Cardiac muscle cell (in vitro differentiated cells and primary cell): ENCODE results near the gene NUBP2. TPM values are rescaled to one million over a fixed set of nuclear protein-coding genes. Genes with fewer than 3 reads are reported as not detected.

Source experiments
- DNase-seq, 2 donors: peaks; one replicate each; pipeline versions ENCODE4 v3.0.0 to v3.0.0-alpha.2; 2010 to 2017; ENCODE audit warnings: low read depth in 1 of 2, low spot score in 1 of 2
- H3K27ac ChIP-seq: fragments of 200-600 bp; sonication (generic); 2 replicates; pipeline ENCODE4 v1.5.1; 2016
- H3K27me3 ChIP-seq: fragments of 200-600 bp; sonication (generic); 2 replicates; pipeline ENCODE4 v1.6.0; 2016; ENCODE audit warnings: control low read depth
- H3K36me3 ChIP-seq: fragments of 200-600 bp; sonication (generic); 2 replicates; pipeline ENCODE4 v1.5.1; 2016; ENCODE audit warnings: control low read depth
- H3K4me1 ChIP-seq: fragments of 200-600 bp; sonication (generic); 2 replicates; pipeline ENCODE4 v1.8.1; 2017; ENCODE audit warnings: low read depth, mild to moderate bottlenecking, mixed run types
- H3K4me3 ChIP-seq: fragments of 200-600 bp; sonication (generic); 2 replicates; pipeline ENCODE4 v1.5.1; 2016; ENCODE audit warnings: mild to moderate bottlenecking
- H3K9me3 ChIP-seq: fragments of 200-600 bp; sonication (generic); 2 replicates; pipeline ENCODE4 v1.5.1; 2017; ENCODE audit warnings: low read depth, mild to moderate bottlenecking, control low read depth
- polyA plus RNA-seq: library from polyadenylated mRNA; unstranded; fragments of >200 nt; fragmentation: Nextera tagmentation; extraction: Ambion mirVana; gene quantifications from 2 replicates; pipeline ENCODE4 v1.2.1, GENCODE V29; 2016
- total RNA-seq: library from RNA; depleted of rRNA; stranded (reverse); fragments of >200 nt; gene quantifications from 2 replicates; pipeline ENCODE4 v1.2.3, GENCODE V29; 2016
- TF ChIP-seq, protein P1 (sequence below): IDR thresholded peaks from 2 replicates; pipeline ENCODE4 v1.5.1; 2012; ENCODE audit warnings: low read depth, mild to moderate bottlenecking, low read length

Gene NUBP2
- total and polyA plus RNA-seq, 2 experiments from 2014 or later, result 138 to 151 TPM

DNA sequence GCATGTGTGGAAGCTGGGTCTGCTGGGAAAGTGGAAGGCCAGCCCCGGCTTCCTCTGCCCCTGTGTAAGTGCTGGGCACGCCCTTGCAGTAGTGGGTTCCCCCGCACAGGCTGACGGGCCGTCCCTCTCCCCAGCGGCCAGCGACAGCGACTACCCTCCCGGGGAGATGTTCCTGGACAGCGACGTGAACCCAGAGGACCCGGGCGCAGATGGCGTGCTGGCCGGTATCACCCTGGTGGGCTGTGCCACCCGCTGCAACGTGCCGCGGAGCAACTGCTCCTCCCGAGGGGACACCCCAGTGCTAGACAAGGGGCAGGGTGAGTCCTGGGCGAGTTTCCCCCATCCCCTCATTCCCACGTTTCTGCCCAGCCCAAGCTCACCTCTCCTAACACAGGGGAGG, 16.9 kb upstream of the NUBP2 start:
- DNase-seq, result no peak
- no peak overlapping the region for H3K27ac ChIP-seq
- no peaks in the 10 kb centered on the region for H3K4me1 ChIP-seq
- no peaks in the 10 kb centered on the region for H3K9me3 ChIP-seq
- H3K4me3 ChIP-seq, result no peak overlapping the region
- TF ChIP-seq, protein P1, sequence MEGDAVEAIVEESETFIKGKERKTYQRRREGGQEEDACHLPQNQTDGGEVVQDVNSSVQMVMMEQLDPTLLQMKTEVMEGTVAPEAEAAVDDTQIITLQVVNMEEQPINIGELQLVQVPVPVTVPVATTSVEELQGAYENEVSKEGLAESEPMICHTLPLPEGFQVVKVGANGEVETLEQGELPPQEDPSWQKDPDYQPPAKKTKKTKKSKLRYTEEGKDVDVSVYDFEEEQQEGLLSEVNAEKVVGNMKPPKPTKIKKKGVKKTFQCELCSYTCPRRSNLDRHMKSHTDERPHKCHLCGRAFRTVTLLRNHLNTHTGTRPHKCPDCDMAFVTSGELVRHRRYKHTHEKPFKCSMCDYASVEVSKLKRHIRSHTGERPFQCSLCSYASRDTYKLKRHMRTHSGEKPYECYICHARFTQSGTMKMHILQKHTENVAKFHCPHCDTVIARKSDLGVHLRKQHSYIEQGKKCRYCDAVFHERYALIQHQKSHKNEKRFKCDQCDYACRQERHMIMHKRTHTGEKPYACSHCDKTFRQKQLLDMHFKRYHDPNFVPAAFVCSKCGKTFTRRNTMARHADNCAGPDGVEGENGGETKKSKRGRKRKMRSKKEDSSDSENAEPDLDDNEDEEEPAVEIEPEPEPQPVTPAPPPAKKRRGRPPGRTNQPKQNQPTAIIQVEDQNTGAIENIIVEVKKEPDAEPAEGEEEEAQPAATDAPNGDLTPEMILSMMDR, result no peak
- H3K36me3 ChIP-seq, result peaks cover 34% of the 10 kb centered on the region
- no peaks in the 10 kb centered on the region for H3K27me3 ChIP-seq

GRCh38 chr16:1766231-1766630, 16.5 kb upstream of the NUBP2 start:
- H3K9me3 ChIP-seq, result no peaks in the 10 kb centered on the region
- no peak overlapping the region for H3K27ac ChIP-seq
- no peaks in the 10 kb centered on the region for H3K4me1 ChIP-seq
- TF ChIP-seq, protein P1, result no peak
- no peak for DNase-seq
- H3K4me3 ChIP-seq, result no peak overlapping the region
- peaks cover 34% of the 10 kb centered on the region for H3K36me3 ChIP-seq
- H3K27me3 ChIP-seq, result no peaks in the 10 kb centered on the region

DNA sequence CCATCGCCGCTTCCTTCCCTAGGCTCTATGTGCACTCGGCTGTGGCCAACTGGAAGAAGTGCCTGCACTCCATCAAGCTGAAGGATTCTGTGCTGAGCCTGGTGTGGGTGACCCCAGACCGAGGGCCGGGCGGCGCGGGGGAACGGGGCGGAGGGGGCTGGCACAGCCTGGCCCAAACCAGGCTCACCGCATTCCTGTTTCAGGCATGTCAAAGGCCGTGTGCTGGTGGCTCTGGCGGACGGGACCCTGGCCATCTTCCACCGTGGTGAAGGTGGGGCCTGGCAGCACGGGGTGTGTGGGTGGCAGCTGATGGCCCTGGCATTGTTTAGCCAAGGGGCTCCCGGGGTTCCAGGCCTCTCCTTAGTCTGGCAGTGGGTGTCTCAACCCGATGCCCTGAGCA, 16.1 kb upstream of the NUBP2 start:
- no peaks in the 10 kb centered on the region for H3K9me3 ChIP-seq
- TF ChIP-seq, protein P1, result no peak
- peaks cover 34% of the 10 kb centered on the region for H3K36me3 ChIP-seq
- no peaks in the 10 kb centered on the region for H3K4me1 ChIP-seq
- DNase-seq, result no peak
- H3K27me3 ChIP-seq, result no peaks in the 10 kb centered on the region
- no peak overlapping the region for H3K27ac ChIP-seq
- no peak overlapping the region for H3K4me3 ChIP-seq

- peaks cover 5% of the 10 kb centered on the region for H3K4me1 ChIP-seq
- peaks cover 34% of the 10 kb centered on the region for H3K36me3 ChIP-seq
- DNase-seq, result no peak
- TF ChIP-seq, protein P1, result no peak
- no peak overlapping the region for H3K4me3 ChIP-seq
- H3K27me3 ChIP-seq, result no peaks in the 10 kb centered on the region
- no peaks in the 10 kb centered on the region for H3K9me3 ChIP-seq
- H3K27ac ChIP-seq, result no peak overlapping the region
These were observed 15.4 kb upstream of the NUBP2 start for GRCh38 chr16:1767116-1767994.

GRCh38 chr16:1768061-1768766, 14.5 kb upstream of the NUBP2 start:
- TF ChIP-seq, protein P1, result no peak
- Histone ChIP-seq H3K36me3 (peaks cover 34% of the 10 kb centered on the region), H3K27me3 (no peaks in the 10 kb centered on the region), H3K27ac (no peak overlapping the region), H3K4me1 (peaks cover 6% of the 10 kb centered on the region), H3K9me3 (no peaks in the 10 kb centered on the region), H3K4me3 (no peak overlapping the region)
- DNase-seq, result no peak
